Keratinocyte (primary cell): ENCODE data around the gene PPFIBP2. TPM values are rescaled to one million over a fixed set of nuclear protein-coding genes. Genes with fewer than 3 reads are reported as not detected.

Source experiments
- DNase-seq: peaks from one replicate; pipeline ENCODE4 v3.0.0-alpha.2; 2011; ENCODE audit warnings: low read depth, missing footprints, low spot score
- FAIRE-seq: peaks from 2 replicates; lab custom pipeline; 2011; peaks lifted over from hg19 to GRCh38; lab: Jason Lieb, UNC
- H2AFZ ChIP-seq: 2 replicates; pipeline ENCODE4 v1.6.0; 2012; ENCODE audit warnings: low read length, control low read depth, inconsistent platforms; ENCODE audit not compliant: control insufficient read depth
- H3K27ac ChIP-seq: 2 replicates; pipeline ENCODE4 v1.5.1; 2011; ENCODE audit warnings: low read length; ENCODE audit not compliant: control insufficient read depth, insufficient read depth
- H3K27me3 ChIP-seq: 3 replicates; pipeline ENCODE4 v1.6.0; 2011; ENCODE audit warnings: low read length; ENCODE audit not compliant: control insufficient read depth, insufficient read depth; ENCODE audit errors: extremely low read depth
- H3K36me3 ChIP-seq, 2 experiments: 2 replicates in 1 of 2; 3 replicates in 1 of 2; pipeline ENCODE4 v1.5.1; 2011; ENCODE audit warnings: low read length in 2 of 2, mild to moderate bottlenecking in 1 of 2; ENCODE audit not compliant: control insufficient read depth in 2 of 2, insufficient read depth in 2 of 2; ENCODE audit errors: extremely low read depth in 1 of 2
- H3K4me1 ChIP-seq: 3 replicates; pipeline ENCODE4 v1.5.1; 2011; ENCODE audit warnings: low read length; ENCODE audit not compliant: control insufficient read depth, insufficient read depth; ENCODE audit errors: extremely low read depth
- H3K4me2 ChIP-seq: 3 replicates; pipeline ENCODE4 v1.6.0; 2011; ENCODE audit warnings: low read depth, low read length; ENCODE audit not compliant: control insufficient read depth, insufficient read depth; ENCODE audit errors: extremely low read depth
- H3K4me3 ChIP-seq, 3 experiments: fragments of 200-600 bp in 1 of 3; sonication (generic) in 1 of 3; 2 replicates in 2 of 3; 3 replicates in 1 of 3; pipeline ENCODE4 v1.5.1; 2011 to 2016; ENCODE audit warnings: low read length in 3 of 3, mild to moderate bottlenecking in 3 of 3, control low read depth in 2 of 3, inconsistent platforms in 1 of 3, low read depth in 1 of 3, mixed read lengths in 1 of 3, mixed run types in 1 of 3, moderate library complexity in 1 of 3; ENCODE audit not compliant: control insufficient read depth in 2 of 3, insufficient read depth in 2 of 3; ENCODE audit errors: extremely low read depth in 1 of 3
- H3K79me2 ChIP-seq: 2 replicates; pipeline ENCODE4 v1.6.0; 2012; ENCODE audit warnings: low read length; ENCODE audit not compliant: control insufficient read depth, insufficient read depth
- H3K9ac ChIP-seq: 3 replicates; pipeline ENCODE4 v1.6.0; 2011; ENCODE audit warnings: low read length; ENCODE audit not compliant: control insufficient read depth, insufficient read depth; ENCODE audit errors: extremely low read depth
- H3K9me1 ChIP-seq: 3 replicates; pipeline ENCODE4 v1.6.0; 2011; ENCODE audit warnings: low read length; ENCODE audit not compliant: control insufficient read depth, insufficient read depth; ENCODE audit errors: extremely low read depth
- H3K9me3 ChIP-seq: 2 replicates; pipeline ENCODE4 v1.5.1; 2012; ENCODE audit warnings: low read depth, low read length; ENCODE audit not compliant: control insufficient read depth
- H4K20me1 ChIP-seq: 3 replicates; pipeline ENCODE4 v1.6.0; 2011; ENCODE audit warnings: low read length; ENCODE audit not compliant: control insufficient read depth, insufficient read depth; ENCODE audit errors: extremely low read depth
- CTCF ChIP-seq, 3 experiments: IDR thresholded peaks in 1 of 3; conservative IDR thresholded peaks in 1 of 3; optimal IDR thresholded peaks in 1 of 3; 2 replicates in 2 of 3; 3 replicates in 1 of 3; pipeline versions ENCODE3 to v1.5.1; 2011; ENCODE audit warnings: low read length in 3 of 3, mild to moderate bottlenecking in 3 of 3, moderate library complexity in 2 of 3, control low read depth in 1 of 3, inconsistent platforms in 1 of 3; ENCODE audit not compliant: insufficient read depth in 2 of 3; ENCODE audit errors: extremely low read depth in 1 of 3
- EZH2 ChIP-seq: IDR thresholded peaks from one replicate; pipeline ENCODE4 v1.6.1; 2012; ENCODE audit warnings: inconsistent platforms, mild to moderate bottlenecking, low read length, moderate library complexity
- dilution Hi-C: fragments of 300-500 bp; cut with MboI; formaldehyde crosslinking; loops from one replicate; pipeline ENCODE4 v1.7.0; 2020; ENCODE audit warnings: low sequenced_read_pairs; ENCODE audit not compliant: extremely low pct_ligation_motif_present
- polyA plus RNA-seq, 5 experiments: library from polyadenylated mRNA; depleted of rRNA in 3 of 5; stranded (reverse) in 3 of 5; stranded (forward) in 1 of 5; unstranded in 1 of 5; fragments of >200 nt; gene quantifications; 1 replicate in 1 of 5; 2 replicates in 3 of 5; 3 replicates in 1 of 5; pipeline versions ENCODE4 v1.2.1 to v1.2.3, GENCODE V29; 2011 to 2012; ENCODE audit warnings: missing spikeins in 2 of 5, low read depth in 1 of 5, low replicate concordance in 1 of 5

The PPFIBP2 gene
- polyA plus RNA-seq, 1 donor (not counting 4 experiments of a cell fraction or from before 2014, with no cell fraction given), result 11.0 TPM

GRCh38 chr11:7651700-7652099 lies 137.9 kb downstream of the PPFIBP2 start:
- FAIRE-seq (no peak), DNase-seq (no peak)
- peaks cover 0 to 11% of the 10 kb centered on the region in 2 experiments for H3K36me3 ChIP-seq
- H3K4me1 ChIP-seq, result no peaks in the 10 kb centered on the region
- no peaks in the 10 kb centered on the region for H3K9me3 ChIP-seq
- H3K27ac ChIP-seq, result no peak overlapping the region
- no peak overlapping the region for H3K4me3 ChIP-seq
- H3K79me2 ChIP-seq, result no peaks in the 10 kb centered on the region
- no peak overlapping the region for H3K9ac ChIP-seq
- no peak overlapping the region for H2AFZ ChIP-seq
- no peaks in the 10 kb centered on the region for H3K27me3 ChIP-seq
- dilution Hi-C loops, result no loop called here
- no peaks in the 10 kb centered on the region for H3K9me1 ChIP-seq
- no peak overlapping the region for H3K4me2 ChIP-seq
- no peak for TF ChIP-seq EZH2
- TF ChIP-seq CTCF (optimal IDR thresholded peaks at IDR 0.05 in 1 of 3, IDR thresholded peaks at IDR 0.05 in 1 of 3, conservative IDR thresholded peaks at IDR 0.05 in 1 of 3; ENCODE audit: extremely low read depth in 1 of 3, insufficient read depth in 2 of 3, low read length in 3 of 3), result no peak
- no peaks in the 10 kb centered on the region for H4K20me1 ChIP-seq

GRCh38 chr11:7654195-7654705 lies 140.5 kb downstream of the PPFIBP2 start:
- no peak for TF ChIP-seq CTCF (optimal IDR thresholded peaks at IDR 0.05 in 1 of 3, IDR thresholded peaks at IDR 0.05 in 1 of 3, conservative IDR thresholded peaks at IDR 0.05 in 1 of 3; ENCODE audit: extremely low read depth in 1 of 3, insufficient read depth in 2 of 3, low read length in 3 of 3)
- no peak for TF ChIP-seq EZH2
- Histone ChIP-seq H3K9me3 (no peaks in the 10 kb centered on the region), H3K27ac (no peak overlapping the region), H3K4me3 (no peak overlapping the region), H3K9ac (no peak overlapping the region), H4K20me1 (no peaks in the 10 kb centered on the region), H3K4me1 (no peaks in the 10 kb centered on the region), H2AFZ (no peak overlapping the region), H3K36me3 (peaks cover 0 to 11% of the 10 kb centered on the region in 2 experiments), H3K27me3 (no peaks in the 10 kb centered on the region), H3K9me1 (no peaks in the 10 kb centered on the region), H3K79me2 (no peaks in the 10 kb centered on the region), H3K4me2 (no peak overlapping the region)
- FAIRE-seq (no peak), DNase-seq (no peak)
- dilution Hi-C loops, result no loop called here
